Endodermal cell (in vitro differentiated cells): ENCODE measurements around the gene LIN28B. TPM values are rescaled to one million over a fixed set of nuclear protein-coding genes. Genes with fewer than 3 reads are reported as not detected.

Experiments
- DNase-seq: peaks from one replicate; pipeline ENCODE4 v3.0.0-alpha.2; 2017
- H3K27ac ChIP-seq: 2 replicates; pipeline ENCODE4 v1.5.1; 2013; ENCODE audit warnings: mild to moderate bottlenecking, low read depth, low read length, moderate library complexity
- H3K27me3 ChIP-seq: 2 replicates; pipeline ENCODE4 v1.6.1; 2013; ENCODE audit warnings: mild to moderate bottlenecking, low read length, moderate library complexity; ENCODE audit not compliant: insufficient read depth, control insufficient read depth, poor library complexity, severe bottlenecking
- H3K36me3 ChIP-seq: 2 replicates; pipeline ENCODE4 v1.7.0; 2013; ENCODE audit warnings: mild to moderate bottlenecking, low read length, moderate library complexity; ENCODE audit not compliant: control insufficient read depth, insufficient read depth
- H3K4me1 ChIP-seq: one replicate; pipeline ENCODE4 v1.7.0; 2013; ENCODE audit warnings: low read length; ENCODE audit not compliant: control insufficient read depth, insufficient read depth
- H3K4me3 ChIP-seq: 2 replicates; pipeline ENCODE4 v1.5.1; 2013; ENCODE audit warnings: mild to moderate bottlenecking, low read length, moderate library complexity
- H3K9ac ChIP-seq: 2 replicates; pipeline ENCODE4 v1.6.1; 2013; ENCODE audit warnings: mild to moderate bottlenecking, low read length, moderate library complexity; ENCODE audit not compliant: poor library complexity, severe bottlenecking; ENCODE audit errors: extremely low read depth
- H3K9me3 ChIP-seq: 2 replicates; pipeline ENCODE4 v1.6.1; 2013; ENCODE audit warnings: mild to moderate bottlenecking, low read length, moderate library complexity; ENCODE audit not compliant: control insufficient read depth
- H3K27ac Mint-ChIP-seq: 2 replicates; pipeline ENCODE4 v1.8.0; 2020; ENCODE audit warnings: mixed read lengths
- H3K27me3 Mint-ChIP-seq: 2 replicates; pipeline ENCODE4 v1.8.0; 2021; ENCODE audit warnings: mild to moderate bottlenecking, mixed read lengths; ENCODE audit not compliant: insufficient read depth
- H3K36me3 Mint-ChIP-seq: 2 replicates; pipeline ENCODE4 v1.8.0; 2020; ENCODE audit warnings: low read depth, mixed read lengths
- H3K4me1 Mint-ChIP-seq: 2 replicates; pipeline ENCODE4 v1.8.0; 2020; ENCODE audit warnings: mixed read lengths
- H3K4me3 Mint-ChIP-seq: 2 replicates; pipeline ENCODE4 v1.8.0; 2020; ENCODE audit warnings: mild to moderate bottlenecking, moderate library complexity, mixed read lengths
- H3K9me3 Mint-ChIP-seq: 2 replicates; pipeline ENCODE4 v1.8.0; 2020; ENCODE audit warnings: mild to moderate bottlenecking, mixed read lengths
- WGBS, 2 experiments: methylation state at CpG; one replicate each; pipeline versions ENCODE4 v1.1.5 to v1.1.7; 2013; ENCODE audit warnings: missing lambda C conversion rate in 2 of 2, mixed read lengths in 1 of 2; ENCODE audit not compliant: insufficient coverage in 1 of 2, insufficient read length in 1 of 2; 5-methylcytosine and 5-hydroxymethylcytosine counted together
- total RNA-seq, 2 donors: library from RNA; stranded (reverse); fragmentation: NEBNext Ultra II Directional in 1 of 2; extraction: Animal tissue kit (Norgen Biotek cat#: 25700) in 1 of 2; gene quantifications; 2 replicates in 1 of 2; 3 replicates in 1 of 2; pipeline ENCODE4 v1.2.1, GENCODE V29; 2021
- TF ChIP-seq, protein P1 (sequence below): fragments of 200-600 bp; sonication (generic); conservative IDR thresholded peaks from 2 replicates; pipeline ENCODE4 v1.5.0; 2021; ENCODE audit warnings: antibody characterized with exemption, mild to moderate bottlenecking

Gene LIN28B
- total RNA-seq, 2 donors from 2014 or later: 65.1 to 65.3 TPM

DNA sequence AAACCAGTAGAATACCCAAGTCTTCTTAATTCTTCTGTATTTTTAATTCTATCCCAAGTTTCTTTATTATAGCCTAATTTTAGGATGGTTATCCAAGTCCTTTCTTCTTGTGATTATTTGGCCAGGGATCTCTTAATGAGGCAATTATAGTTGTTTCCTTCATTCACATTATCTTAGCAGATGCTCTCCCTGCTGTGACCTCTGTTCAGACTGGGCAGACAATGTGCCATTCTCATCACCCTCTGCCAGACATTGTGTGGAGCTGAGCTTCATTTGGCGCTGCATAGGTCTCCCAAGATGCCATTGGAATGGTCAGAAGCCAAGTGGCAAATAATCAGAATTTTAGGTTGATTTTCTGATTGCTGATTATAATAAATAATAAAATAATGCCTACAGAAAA is 79.4 kb downstream of the LIN28B start:
- Mint-ChIP-seq H3K4me3 (no peak overlapping the region), H3K4me1 (peaks cover 16% of the 10 kb centered on the region), H3K27me3 (no peaks in the 10 kb centered on the region), H3K9me3 (no peaks in the 10 kb centered on the region), H3K27ac (no peak overlapping the region), H3K36me3 (peaks cover 12% of the 10 kb centered on the region)
- 86% methylated on average over 1 of the region's 1 CpG; no CpG with 5 or more reads in 1 of the 2 experiments for WGBS, 2 experiments
- TF ChIP-seq, protein P1, sequence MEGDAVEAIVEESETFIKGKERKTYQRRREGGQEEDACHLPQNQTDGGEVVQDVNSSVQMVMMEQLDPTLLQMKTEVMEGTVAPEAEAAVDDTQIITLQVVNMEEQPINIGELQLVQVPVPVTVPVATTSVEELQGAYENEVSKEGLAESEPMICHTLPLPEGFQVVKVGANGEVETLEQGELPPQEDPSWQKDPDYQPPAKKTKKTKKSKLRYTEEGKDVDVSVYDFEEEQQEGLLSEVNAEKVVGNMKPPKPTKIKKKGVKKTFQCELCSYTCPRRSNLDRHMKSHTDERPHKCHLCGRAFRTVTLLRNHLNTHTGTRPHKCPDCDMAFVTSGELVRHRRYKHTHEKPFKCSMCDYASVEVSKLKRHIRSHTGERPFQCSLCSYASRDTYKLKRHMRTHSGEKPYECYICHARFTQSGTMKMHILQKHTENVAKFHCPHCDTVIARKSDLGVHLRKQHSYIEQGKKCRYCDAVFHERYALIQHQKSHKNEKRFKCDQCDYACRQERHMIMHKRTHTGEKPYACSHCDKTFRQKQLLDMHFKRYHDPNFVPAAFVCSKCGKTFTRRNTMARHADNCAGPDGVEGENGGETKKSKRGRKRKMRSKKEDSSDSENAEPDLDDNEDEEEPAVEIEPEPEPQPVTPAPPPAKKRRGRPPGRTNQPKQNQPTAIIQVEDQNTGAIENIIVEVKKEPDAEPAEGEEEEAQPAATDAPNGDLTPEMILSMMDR: no peak
- Histone ChIP-seq H3K4me3 (no peak overlapping the region), H3K36me3 (no peaks in the 10 kb centered on the region), H3K9ac (no peak overlapping the region), H3K4me1 (peaks cover 2% of the 10 kb centered on the region), H3K9me3 (no peaks in the 10 kb centered on the region), H3K27ac (peak overlapping the region; percentile 34), H3K27me3 (no peaks in the 10 kb centered on the region)
- no peak for DNase-seq

DNA sequence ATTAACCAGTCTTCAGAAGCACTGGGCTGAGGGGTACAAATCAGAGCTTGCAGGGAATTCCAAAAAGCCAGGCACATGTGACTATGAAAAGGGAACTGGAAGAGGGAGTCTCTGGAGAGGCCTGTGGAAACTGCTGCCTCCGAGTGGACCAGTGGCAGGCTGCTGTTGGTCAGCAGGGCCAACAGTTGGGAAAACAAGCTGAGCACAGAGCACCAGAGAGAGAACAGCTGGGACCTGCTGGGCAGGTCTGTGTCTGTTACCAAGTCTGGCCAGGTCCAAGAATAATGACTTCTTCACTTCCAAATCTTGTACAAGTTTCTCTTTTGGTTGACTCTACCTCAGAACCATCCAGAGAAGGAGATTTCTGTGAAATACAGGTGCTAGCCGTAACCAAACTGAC is 81.4 kb downstream of the LIN28B start:
- H3K4me1 Mint-ChIP-seq: peaks cover 21% of the 10 kb centered on the region
- no peak overlapping the region for H3K4me3 Mint-ChIP-seq
- H3K4me1 ChIP-seq: peaks cover 2% of the 10 kb centered on the region
- WGBS, 2 experiments: 18 to 89% methylated on average over 1 to 2 of the region's 2 CpGs
- H3K4me3 ChIP-seq: no peak overlapping the region
- TF ChIP-seq, protein P1: peak; percentile 21
- H3K27ac ChIP-seq: peak overlapping the region; percentile 5
- no peaks in the 10 kb centered on the region for H3K36me3 ChIP-seq
- H3K9me3 ChIP-seq: no peaks in the 10 kb centered on the region
- H3K9ac ChIP-seq: no peak overlapping the region
- H3K27me3 Mint-ChIP-seq: no peaks in the 10 kb centered on the region
- peak overlapping the region; percentile 65 for H3K27ac Mint-ChIP-seq
- no peaks in the 10 kb centered on the region for H3K9me3 Mint-ChIP-seq
- peak; percentile 70 for DNase-seq
- H3K36me3 Mint-ChIP-seq: no peaks in the 10 kb centered on the region
- H3K27me3 ChIP-seq: no peaks in the 10 kb centered on the region

DNA sequence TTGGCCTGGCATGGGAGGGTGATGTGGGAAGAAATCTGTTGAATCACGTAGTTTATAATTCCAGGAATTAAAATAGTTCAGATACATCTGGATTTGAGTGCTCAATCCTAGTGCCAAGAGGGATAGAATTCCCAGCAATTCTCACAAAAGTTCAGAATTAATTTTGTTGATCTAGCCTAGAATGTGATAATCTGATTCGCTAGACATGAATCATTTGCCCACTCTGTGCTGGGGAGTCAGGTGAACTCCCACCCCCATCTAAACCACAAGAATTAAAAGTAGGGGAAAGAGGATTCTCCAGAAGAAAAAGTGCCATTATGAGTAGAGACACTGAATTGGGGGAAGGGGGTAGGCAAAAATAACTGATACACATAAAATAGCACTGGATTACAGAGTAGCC is 85.0 kb downstream of the LIN28B start:
- peak overlapping the region; percentile 59 for H3K27ac Mint-ChIP-seq
- Histone ChIP-seq H3K9me3 (no peaks in the 10 kb centered on the region), H3K9ac (no peak overlapping the region), H3K27ac (peak overlapping the region; percentile 51), H3K27me3 (no peaks in the 10 kb centered on the region), H3K4me3 (no peak overlapping the region), H3K4me1 (no peaks in the 10 kb centered on the region), H3K36me3 (peaks cover 5% of the 10 kb centered on the region)
- WGBS, 2 experiments: 98% methylated on average over 2 of the region's 2 CpGs; no CpG with 5 or more reads in 1 of the 2 experiments
- DNase-seq: no peak
- H3K4me3 Mint-ChIP-seq: no peak overlapping the region
- H3K9me3 Mint-ChIP-seq: peaks cover 7% of the 10 kb centered on the region
- H3K27me3 Mint-ChIP-seq: no peaks in the 10 kb centered on the region
- peaks cover 10% of the 10 kb centered on the region for H3K4me1 Mint-ChIP-seq
- H3K36me3 Mint-ChIP-seq: peaks cover 15% of the 10 kb centered on the region
- TF ChIP-seq, protein P1: no peak
